BE2C (cell line): ENCODE results near the gene SLC24A3.

Experiments used
- DNase-seq: peaks from one replicate; pipeline ENCODE4 v3.0.0-alpha.2; 2020
- H3K27me3 ChIP-seq: fragments of 250-450 bp; sonication (Bioruptor Pico); 2 replicates; pipeline ENCODE4 v1.5.1; 2020; ENCODE audit warnings: mild to moderate bottlenecking
- H3K36me3 ChIP-seq: fragments of 250-450 bp; sonication (Bioruptor Pico); 2 replicates; pipeline ENCODE4 v1.5.1; 2020; ENCODE audit warnings: mild to moderate bottlenecking
- H3K4me1 ChIP-seq: fragments of 250-450 bp; sonication (Bioruptor Pico); 2 replicates; pipeline ENCODE4 v1.5.1; 2020
- H3K4me3 ChIP-seq: 2 replicates; pipeline ENCODE4 v1.5.1; 2011; ENCODE audit warnings: low read depth, low read length
- H3K9me3 ChIP-seq: fragments of 250-450 bp; sonication (Bioruptor Pico); 2 replicates; pipeline ENCODE4 v1.5.1; 2020
- TF ChIP-seq, protein P1 (sequence below): IDR thresholded peaks from 2 replicates; pipeline ENCODE4 v1.5.1; 2012; ENCODE audit warnings: mild to moderate bottlenecking, low read depth, low read length

Gene SLC24A3

DNA sequence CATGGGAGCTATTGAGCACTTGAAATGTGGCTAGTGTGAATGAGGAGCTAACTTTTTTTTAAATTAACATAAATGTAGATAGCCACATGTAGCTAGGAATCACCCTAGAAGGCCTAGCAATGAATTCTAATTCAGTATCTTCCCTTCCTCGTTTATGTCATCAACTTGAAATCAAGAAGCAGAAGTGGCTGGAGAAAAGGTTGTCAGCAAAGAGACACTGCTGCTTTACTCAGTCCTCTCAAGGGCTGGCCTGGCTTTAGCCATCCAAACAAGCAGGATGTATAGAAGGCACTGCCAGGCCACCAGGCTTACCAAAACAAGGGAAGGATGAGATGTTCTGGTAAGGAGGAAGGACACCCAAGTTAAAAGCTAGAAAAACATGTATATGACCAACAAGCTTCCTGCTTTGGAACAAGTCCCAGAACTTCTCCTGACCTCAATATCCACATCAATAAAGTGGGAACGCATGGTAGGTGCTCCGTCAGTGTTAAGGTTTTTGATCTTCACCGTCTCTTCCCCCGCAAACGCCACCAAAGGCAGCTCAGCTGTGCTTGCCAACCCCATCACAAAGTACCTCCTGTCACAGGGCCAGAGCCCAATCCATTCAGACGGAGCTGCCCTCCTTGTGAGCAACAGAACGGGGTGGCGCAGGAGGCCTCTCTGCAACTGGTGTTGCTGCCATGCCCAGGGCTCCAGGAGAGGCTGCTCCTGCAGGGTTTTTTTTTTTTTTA is 309.8 kb downstream of the SLC24A3 start:
- Histone ChIP-seq H3K4me1 (no peaks in the 10 kb centered on the region), H3K9me3 (no peaks in the 10 kb centered on the region), H3K27me3 (no peaks in the 10 kb centered on the region), H3K36me3 (no peaks in the 10 kb centered on the region), H3K4me3 (no peak overlapping the region)
- TF ChIP-seq, protein P1, sequence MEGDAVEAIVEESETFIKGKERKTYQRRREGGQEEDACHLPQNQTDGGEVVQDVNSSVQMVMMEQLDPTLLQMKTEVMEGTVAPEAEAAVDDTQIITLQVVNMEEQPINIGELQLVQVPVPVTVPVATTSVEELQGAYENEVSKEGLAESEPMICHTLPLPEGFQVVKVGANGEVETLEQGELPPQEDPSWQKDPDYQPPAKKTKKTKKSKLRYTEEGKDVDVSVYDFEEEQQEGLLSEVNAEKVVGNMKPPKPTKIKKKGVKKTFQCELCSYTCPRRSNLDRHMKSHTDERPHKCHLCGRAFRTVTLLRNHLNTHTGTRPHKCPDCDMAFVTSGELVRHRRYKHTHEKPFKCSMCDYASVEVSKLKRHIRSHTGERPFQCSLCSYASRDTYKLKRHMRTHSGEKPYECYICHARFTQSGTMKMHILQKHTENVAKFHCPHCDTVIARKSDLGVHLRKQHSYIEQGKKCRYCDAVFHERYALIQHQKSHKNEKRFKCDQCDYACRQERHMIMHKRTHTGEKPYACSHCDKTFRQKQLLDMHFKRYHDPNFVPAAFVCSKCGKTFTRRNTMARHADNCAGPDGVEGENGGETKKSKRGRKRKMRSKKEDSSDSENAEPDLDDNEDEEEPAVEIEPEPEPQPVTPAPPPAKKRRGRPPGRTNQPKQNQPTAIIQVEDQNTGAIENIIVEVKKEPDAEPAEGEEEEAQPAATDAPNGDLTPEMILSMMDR = no peak
- no peak for DNase-seq

DNA sequence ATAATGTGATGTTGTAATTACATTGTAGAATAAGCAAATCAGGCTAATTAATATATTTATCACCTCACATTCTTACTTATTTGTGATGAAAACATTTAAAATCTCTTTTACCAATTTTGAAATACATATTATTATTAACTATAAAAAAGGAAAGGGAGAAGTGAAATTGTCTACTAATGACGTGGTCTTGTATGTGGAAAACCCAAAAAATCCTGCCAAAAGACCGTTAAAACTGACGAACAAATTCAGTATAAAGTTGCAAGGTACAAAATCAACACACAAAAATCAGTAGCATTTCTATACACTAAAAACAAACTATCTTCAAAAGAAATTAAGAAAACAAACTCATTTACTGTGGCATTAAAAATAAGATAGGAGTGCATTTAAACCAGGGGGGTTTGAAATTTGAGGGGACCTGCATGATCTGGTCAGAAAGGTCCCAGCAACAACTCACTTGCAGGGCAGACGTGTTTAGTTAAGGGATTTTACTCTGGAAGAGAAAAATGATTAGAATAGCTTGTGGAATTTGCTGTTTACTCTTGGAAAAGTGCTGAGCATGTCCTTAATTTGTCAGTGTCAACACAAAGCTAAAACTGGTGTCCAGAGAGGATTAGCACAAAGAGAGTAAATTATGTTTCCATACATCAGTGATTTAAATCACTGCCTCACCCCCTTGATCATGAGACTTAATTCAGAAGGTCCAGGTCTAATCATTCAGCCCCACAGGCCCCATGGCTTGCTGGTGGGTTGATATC is 310.6 kb downstream of the SLC24A3 start:
- Histone ChIP-seq H3K9me3 (no peaks in the 10 kb centered on the region), H3K36me3 (no peaks in the 10 kb centered on the region), H3K4me3 (no peak overlapping the region), H3K4me1 (no peaks in the 10 kb centered on the region), H3K27me3 (no peaks in the 10 kb centered on the region)
- DNase-seq = no peak
- TF ChIP-seq, protein P1 = no peak

DNA sequence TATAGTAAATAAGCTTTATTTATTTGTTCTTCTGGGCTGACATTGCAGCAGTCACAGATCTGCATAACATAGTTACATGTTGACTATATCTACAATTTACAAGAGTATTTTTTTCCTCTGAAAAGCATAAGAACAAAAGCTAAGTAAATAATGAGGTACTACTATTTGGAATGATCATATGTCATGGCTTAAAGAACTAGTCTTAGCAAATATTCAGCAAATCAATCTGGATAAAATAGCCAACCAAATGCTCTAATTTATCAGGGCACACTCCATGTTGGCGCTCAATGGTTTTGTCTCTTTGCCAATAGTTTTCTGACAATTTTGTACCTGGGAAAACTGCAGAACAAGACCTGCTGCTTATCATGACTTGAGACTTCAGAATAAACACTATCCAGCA is 312.2 kb downstream of the SLC24A3 start:
- no peaks in the 10 kb centered on the region for H3K36me3 ChIP-seq
- no peaks in the 10 kb centered on the region for H3K9me3 ChIP-seq
- no peaks in the 10 kb centered on the region for H3K4me1 ChIP-seq
- H3K4me3 ChIP-seq = no peak overlapping the region
- TF ChIP-seq, protein P1 = no peak
- no peaks in the 10 kb centered on the region for H3K27me3 ChIP-seq
- DNase-seq = no peak

DNA sequence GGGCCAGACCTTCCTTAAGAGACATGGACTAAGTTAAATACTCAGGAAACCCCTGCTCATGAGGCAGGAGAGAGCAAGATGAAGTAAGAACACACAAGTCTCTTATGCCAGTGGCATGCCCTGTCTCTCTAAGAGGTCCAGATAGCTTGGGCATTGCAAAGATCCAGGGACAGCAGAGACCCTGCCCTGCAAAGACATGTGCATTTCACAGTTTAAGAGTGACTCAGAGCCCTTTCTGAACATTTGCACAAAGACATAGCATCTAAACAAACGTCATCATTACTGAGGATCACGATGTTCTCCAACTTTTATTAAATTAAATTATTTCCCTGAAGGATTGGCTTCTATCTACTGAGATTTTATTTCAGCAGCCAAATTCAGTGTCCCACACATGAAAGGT is 315.1 kb downstream of the SLC24A3 start:
- Histone ChIP-seq H3K9me3 (no peaks in the 10 kb centered on the region), H3K4me3 (no peak overlapping the region), H3K27me3 (no peaks in the 10 kb centered on the region), H3K36me3 (no peaks in the 10 kb centered on the region), H3K4me1 (no peaks in the 10 kb centered on the region)
- TF ChIP-seq, protein P1 = no peak
- no peak for DNase-seq

- no peaks in the 10 kb centered on the region for H3K4me1 ChIP-seq
- no peak for DNase-seq
- H3K36me3 ChIP-seq = no peaks in the 10 kb centered on the region
- H3K9me3 ChIP-seq = no peaks in the 10 kb centered on the region
- TF ChIP-seq, protein P1 = no peak
- H3K27me3 ChIP-seq = no peaks in the 10 kb centered on the region
- no peak overlapping the region for H3K4me3 ChIP-seq
These were observed 316.0 kb downstream of the SLC24A3 start for GRCh38 chr20:19528286-19529030.
